DMS153 (cell line): Measurements from ENCODE around the gene KIF24.
"Not testable (repeated sequence)": the region's sequence is repeated elsewhere in the genome, so short reads cannot be mapped to it uniquely, and the experiment has no call there.

Experiments used
- DNase-seq: peaks from one replicate; lab custom pipeline; 2025; lab: John Stamatoyannopoulos, UW

The KIF24 gene

GRCh38 chr9:34328987-34329832, at the start of gene KIF24, which contains the start of gene NUDT2:
Gene KIF24 (minus strand): TSS chr9:34329268. CDS start chr9:34311346, 17,922 bp downstream.
Gene NUDT2 (plus strand): TSS chr9:34329569. CDS start chr9:34339040, 9,471 bp downstream.
- DNase-seq, result peak; percentile 100

- DNase-seq, result no peak
Measured at GRCh38 chr9:34378376-34379060, 49.5 kb upstream of the KIF24 start.

- no peak for DNase-seq
Measured at GRCh38 chr9:34377404-34377746, 48.3 kb upstream of the KIF24 start.

- DNase-seq, result peak; percentile 96
Measured at GRCh38 chr9:34376596-34377403, 47.7 kb upstream of the KIF24 start, which contains the start of gene MYORG. Gene MYORG (minus strand): TSS chr9:34376898. CDS start chr9:34372943, 3,955 bp downstream.

- no peak for DNase-seq
Measured at GRCh38 chr9:34375901-34376595, 47.0 kb upstream of the KIF24 start.

GRCh38 chr9:34374905-34375552, 46.0 kb upstream of the KIF24 start:
- DNase-seq, result peak; percentile 53

GRCh38 chr9:34374339-34374738, 45.3 kb upstream of the KIF24 start:
- no peak for DNase-seq

- no peak for DNase-seq
Measured at GRCh38 chr9:34373749-34374148, 44.7 kb upstream of the KIF24 start.

GRCh38 chr9:34372467-34373011, 43.5 kb upstream of the KIF24 start:
- DNase-seq, result no peak

- no peak for DNase-seq
Measured at GRCh38 chr9:34371886-34372466, 42.9 kb upstream of the KIF24 start.

GRCh38 chr9:34370970-34371880, 42.2 kb upstream of the KIF24 start:
- DNase-seq, result no peak

- DNase-seq, result no peak
Measured at GRCh38 chr9:34370335-34370969, 41.4 kb upstream of the KIF24 start.

- no peak for DNase-seq
Measured at GRCh38 chr9:34369636-34370035, 40.6 kb upstream of the KIF24 start.

- not testable (repeated sequence) for DNase-seq
Measured at GRCh38 chr9:34368796-34369195, 39.7 kb upstream of the KIF24 start.

- DNase-seq, result not testable (repeated sequence)
Measured at GRCh38 chr9:34367751-34368410, 38.8 kb upstream of the KIF24 start.

- no peak for DNase-seq
Measured at GRCh38 chr9:34366365-34366764, 37.3 kb upstream of the KIF24 start.

- no peak for DNase-seq
Measured at GRCh38 chr9:34365282-34365681, 36.2 kb upstream of the KIF24 start.

GRCh38 chr9:34363619-34364351, 34.7 kb upstream of the KIF24 start:
- no peak for DNase-seq
